B cell (primary cell): Measurements from ENCODE around the gene TSPAN31. TPM values are rescaled to one million over a fixed set of nuclear protein-coding genes. Genes with fewer than 3 reads are reported as not detected.

Source experiments
- ATAC-seq: fragments of 200-7000 bp; cut with Tn5 transposase; one replicate; pipeline ENCODE4 v1.10.0; 2021; ENCODE audit warnings: low read depth, mild to moderate bottlenecking, moderate number of reproducible peaks, moderate library complexity
- CTCF ChIA-PET: fragments of 350-600 bp; sonication (Branson Sonifier 250); formaldehyde crosslinking; loops from one replicate; lab custom pipeline; 2021; ENCODE audit warnings: antibody characterized with exemption, inconsistent platforms; lab: Charles Lee
- POLR2A ChIA-PET: fragments of 350-600 bp; sonication (Branson Sonifier 250); formaldehyde crosslinking; loops from one replicate; lab custom pipeline; 2021; ENCODE audit warnings: antibody characterized with exemption; lab: Charles Lee
- DNase-seq: peaks from one replicate; pipeline ENCODE4 v3.0.0; 2013
- H2AFZ ChIP-seq: 2 replicates; pipeline ENCODE4 v1.6.1; 2012; ENCODE audit warnings: mild to moderate bottlenecking, low read depth, low read length; ENCODE audit not compliant: insufficient read depth, poor library complexity, severe bottlenecking
- H3K27ac ChIP-seq, 2 donors: 1 replicate in 1 of 2; 2 replicates in 1 of 2; pipeline ENCODE4 v1.5.1; 2012 to 2013; ENCODE audit warnings: low read length in 2 of 2, mild to moderate bottlenecking in 2 of 2, moderate library complexity in 1 of 2
- H3K27me3 ChIP-seq, 4 experiments: fragments of 200-600 bp in 1 of 4; sonication (generic) in 1 of 4; replicated peaks in 1 of 4; 1 replicate in 2 of 4; 2 replicates in 2 of 4; pipeline versions ENCODE4 v1.6.1 to v1.7.0; 2013 to 2016; ENCODE audit warnings: low read length in 3 of 4, mild to moderate bottlenecking in 2 of 4, mixed read lengths in 1 of 4, moderate library complexity in 1 of 4; ENCODE audit not compliant: insufficient read depth in 4 of 4, control insufficient read depth in 3 of 4; ENCODE audit errors: control extremely low read depth in 1 of 4
- H3K36me3 ChIP-seq, 2 experiments: replicated peaks in 1 of 2; 1 replicate in 1 of 2; 2 replicates in 1 of 2; pipeline versions ENCODE4 v1.6.1 to v1.7.1; 2013; ENCODE audit warnings: low read length in 1 of 2; ENCODE audit not compliant: insufficient read depth in 2 of 2, control insufficient read depth in 1 of 2; ENCODE audit errors: control extremely low read depth in 1 of 2, extremely low read depth in 1 of 2
- H3K4me1 ChIP-seq, 2 donors: fragments of 200-600 bp in 1 of 2; sonication (generic) in 1 of 2; 1 replicate in 1 of 2; 2 replicates in 1 of 2; pipeline versions ENCODE4 v1.5.1 to v1.6.1; 2013 to 2017; ENCODE audit warnings: low read length in 2 of 2; ENCODE audit not compliant: control insufficient read depth in 2 of 2, insufficient read depth in 2 of 2
- H3K4me2 ChIP-seq: replicated peaks from 2 replicates; pipeline ENCODE3; 2012; ENCODE audit warnings: mild to moderate bottlenecking, low read depth, low read length; ENCODE audit not compliant: poor library complexity, severe bottlenecking
- H3K4me3 ChIP-seq, 5 experiments: fragments of 200-600 bp in 1 of 5; sonication (generic) in 1 of 5; 1 replicate in 3 of 5; 2 replicates in 2 of 5; pipeline versions ENCODE4 v1.5.1 to v1.7.0; 2011 to 2016; ENCODE audit warnings: low read length in 4 of 5, mild to moderate bottlenecking in 4 of 5, low read depth in 2 of 5, control low read depth in 1 of 5, moderate library complexity in 1 of 5; ENCODE audit not compliant: insufficient read depth in 1 of 5; ENCODE audit errors: control extremely low read depth in 1 of 5, extremely low read depth in 1 of 5
- H3K79me2 ChIP-seq: fragments of 200-600 bp; sonication (generic); one replicate; pipeline ENCODE4 v1.6.0; 2016; ENCODE audit warnings: low read length; ENCODE audit not compliant: control insufficient read depth, insufficient read depth
- H3K9ac ChIP-seq: fragments of 200-600 bp; sonication (generic); 2 replicates; pipeline ENCODE4 v1.6.1; 2017; ENCODE audit warnings: mild to moderate bottlenecking, low read length, moderate library complexity
- H3K9me3 ChIP-seq, 3 donors: one replicate each; pipeline versions ENCODE4 v1.6.1 to v1.7.1; 2013; ENCODE audit warnings: low read length in 2 of 3; ENCODE audit not compliant: control insufficient read depth in 2 of 3, insufficient read depth in 1 of 3; ENCODE audit errors: control extremely low read depth in 1 of 3
- H4K20me1 ChIP-seq: 2 replicates; pipeline ENCODE4 v1.6.0; 2012; ENCODE audit warnings: mild to moderate bottlenecking, low read length; ENCODE audit not compliant: insufficient read depth, control insufficient read depth, poor library complexity, severe bottlenecking
- H3K27ac Mint-ChIP-seq: one replicate; pipeline ENCODE4 v1.8.0; 2021; ENCODE audit warnings: mixed read lengths
- H3K27me3 Mint-ChIP-seq: one replicate; pipeline ENCODE4 v1.8.0; 2021; ENCODE audit warnings: mixed read lengths
- H3K4me1 Mint-ChIP-seq: one replicate; pipeline ENCODE4 v1.8.0; 2021; ENCODE audit warnings: mixed read lengths
- H3K4me3 Mint-ChIP-seq: one replicate; pipeline ENCODE4 v1.8.0; 2021; ENCODE audit warnings: mixed read lengths
- H3K9me3 Mint-ChIP-seq: one replicate; pipeline ENCODE4 v1.8.0; 2022; ENCODE audit warnings: mixed read lengths; ENCODE audit not compliant: insufficient read depth
- CTCF ChIP-seq: fragments of 200-600 bp; IDR thresholded peaks from one replicate; pipeline ENCODE4 v1.8.0; 2022; ENCODE audit warnings: antibody characterized with exemption, mild to moderate bottlenecking
- EZH2 ChIP-seq: IDR thresholded peaks from 2 replicates; pipeline ENCODE4 v1.6.1; 2012; ENCODE audit warnings: borderline replicate concordance, low read depth, mild to moderate bottlenecking, moderate library complexity, low read length; ENCODE audit not compliant: insufficient read depth, poor library complexity, severe bottlenecking
- WGBS: methylation state at CpG from one replicate; pipeline ENCODE4 v1.1.5; 2013; ENCODE audit warnings: missing lambda C conversion rate; ENCODE audit not compliant: insufficient coverage; 5-methylcytosine and 5-hydroxymethylcytosine counted together
- intact Hi-C: fragments of 100-400 bp; cut with micrococcal nuclease; formaldehyde crosslinking; loops from one replicate; pipeline ENCODE4 v1.10.0; 2022
- polyA plus RNA-seq: library from polyadenylated mRNA; depleted of rRNA; stranded (reverse); fragments of >200 nt; gene quantifications from 2 replicates; pipeline ENCODE4 v1.2.3, GENCODE V29; 2012
- total RNA-seq, 2 donors: library from RNA; stranded (reverse); fragments of 120-200 nt in 1 of 2; gene quantifications; 1 replicate in 1 of 2; 2 replicates in 1 of 2; pipeline versions ENCODE4 v1.2.3 to v1.2.4, GENCODE V29; 2013 to 2022

TSPAN31 gene
- total and polyA plus RNA-seq, 2 donors (not counting 1 experiment from before 2014, with no cell fraction given): 24.0 to 29.6 TPM

GRCh38 chr12:57777911-57778310 is 33.1 kb downstream of the TSPAN31 start:
- Histone ChIP-seq H4K20me1 (no peaks in the 10 kb centered on the region), H3K36me3 (no peaks in the 10 kb centered on the region), H3K4me3 (no peak overlapping the region), H3K27ac (no peak overlapping the region), H3K4me2 (no peak overlapping the region), H2AFZ (no peak overlapping the region), H3K79me2 (peaks cover 4% of the 10 kb centered on the region), H3K9me3 (no peaks in the 10 kb centered on the region), H3K27me3 (no peaks in the 10 kb centered on the region), H3K4me1 (peaks cover 6 to 7% of the 10 kb centered on the region in 2 donors), H3K9ac (no peak overlapping the region)
- ChIA-PET POLR2A (interaction anchor here (0.7 kb wide), 1 partner anchor 1308 kb away, joined by 6 read pairs; no protein-coding TSS in a partner anchor), CTCF (interaction anchor here (0.7 to 1.0 kb wide), 2 partner anchors 22 to 25 kb away, joined by 3 read pairs; no protein-coding TSS in a partner anchor)
- DNase-seq (no peak), ATAC-seq (no peak)
- H3K27me3 Mint-ChIP-seq: no peaks in the 10 kb centered on the region
- peaks cover 9% of the 10 kb centered on the region for H3K4me1 Mint-ChIP-seq
- intact Hi-C loops: no loop called here
- 100% methylated on average over 3 of the region's 7 CpGs for WGBS
- no peak overlapping the region for H3K4me3 Mint-ChIP-seq
- H3K9me3 Mint-ChIP-seq: no peaks in the 10 kb centered on the region
- TF ChIP-seq CTCF (no peak), EZH2 (no peak)
- no peak overlapping the region for H3K27ac Mint-ChIP-seq

GRCh38 chr12:57779736-57780135 is 34.9 kb downstream of the TSPAN31 start:
- H3K27ac Mint-ChIP-seq: no peak overlapping the region
- no peaks in the 10 kb centered on the region for H3K27me3 ChIP-seq
- peaks cover 9 to 17% of the 10 kb centered on the region in 2 donors for H3K4me1 ChIP-seq
- no peak overlapping the region for H2AFZ ChIP-seq
- ATAC-seq (no peak), DNase-seq (no peak)
- H3K27me3 Mint-ChIP-seq: no peaks in the 10 kb centered on the region
- no peaks in the 10 kb centered on the region for H4K20me1 ChIP-seq
- intact Hi-C loops: loop anchor here (5.0 kb wide), 1 partner anchor 37 kb away; no protein-coding TSS in a partner anchor
- no peak overlapping the region for H3K9ac ChIP-seq
- WGBS: 100% methylated on average over 1 of the region's 1 CpG
- H3K27ac ChIP-seq: no peak overlapping the region
- ChIA-PET POLR2A (no interaction called here), CTCF (interaction anchor here (1.3 to 6.9 kb wide), 4 partner anchors 14 to 125 kb away, joined by 4 to 59 read pairs (median 6); no protein-coding TSS in a partner anchor)
- H3K4me1 Mint-ChIP-seq: peaks cover 18% of the 10 kb centered on the region
- no peak overlapping the region for H3K4me3 Mint-ChIP-seq
- H3K4me2 ChIP-seq: no peak overlapping the region
- no peak overlapping the region for H3K4me3 ChIP-seq
- H3K9me3 ChIP-seq: no peaks in the 10 kb centered on the region
- no peaks in the 10 kb centered on the region for H3K36me3 ChIP-seq
- TF ChIP-seq CTCF (no peak), EZH2 (no peak)
- no peaks in the 10 kb centered on the region for H3K9me3 Mint-ChIP-seq
- H3K79me2 ChIP-seq: peaks cover 20% of the 10 kb centered on the region
